IMR-90 (cell line): ENCODE data around the gene PRELID2. TPM values are rescaled to one million over a fixed set of nuclear protein-coding genes. Genes with fewer than 3 reads are reported as not detected.

Source experiments
- ATAC-seq: fragments of 200-7000 bp; cut with Tn5 transposase; 2 replicates; pipeline ENCODE4 v1.9.1; 2020; ENCODE audit warnings: low read depth, mild to moderate bottlenecking, moderate library complexity
- Bru-seq: library from RNA; stranded (reverse); fragments of 400-500 nt; gene quantifications from one replicate; lab custom pipeline; 2021; lab: Mats Ljungman, UMichigan
- BruChase-seq, 2 experiments: library from RNA; stranded (reverse); fragments of 400-500 nt; gene quantifications; one replicate each; lab custom pipeline; 2021; lab: Mats Ljungman, UMichigan
- BruUV-seq: library from RNA; stranded (reverse); fragments of 400-500 nt; replicated peaks from 2 replicates; lab custom pipeline; 2021; lab: Mats Ljungman, UMichigan
- CTCF ChIA-PET: fragments of 300-600 bp; formaldehyde crosslinking; extraction: SDS; loops from one replicate; lab custom pipeline; 2021; ENCODE audit warnings: antibody characterized with exemption; lab: Yijun Ruan, JAX
- POLR2A ChIA-PET: fragments of 300-600 bp; sonication (Branson Sonifier 250); formaldehyde crosslinking; loops from one replicate; lab custom pipeline; 2022; ENCODE audit warnings: antibody characterized with exemption; ENCODE audit not compliant: unreplicated experiment; lab: Charles Lee
- DNase-seq: peaks from one replicate; pipeline ENCODE4 v3.0.0; 2013
- H2AFZ ChIP-seq: replicated peaks from 2 replicates; pipeline ENCODE3; 2013; ENCODE audit warnings: low read length, mild to moderate bottlenecking; ENCODE audit not compliant: poor library complexity
- H2AK5ac ChIP-seq: 2 replicates; pipeline ENCODE4 v1.6.1; 2013; ENCODE audit warnings: low read depth, low read length, inconsistent platforms
- H2AK9ac ChIP-seq: replicated peaks from 2 replicates; pipeline ENCODE3; 2013; ENCODE audit warnings: mild to moderate bottlenecking, low read depth, low read length, moderate library complexity; ENCODE audit not compliant: poor library complexity
- H2BK120ac ChIP-seq: 2 replicates; pipeline ENCODE4 v1.6.1; 2013; ENCODE audit warnings: low read depth, low read length, inconsistent platforms
- H2BK15ac ChIP-seq: 3 replicates; pipeline ENCODE4 v1.6.1; 2013; ENCODE audit warnings: low read depth, low read length, inconsistent platforms
- H2BK20ac ChIP-seq: 2 replicates; pipeline ENCODE4 v1.6.1; 2013; ENCODE audit warnings: low read depth, mild to moderate bottlenecking, inconsistent platforms, low read length, moderate library complexity
- H2BK5ac ChIP-seq: 2 replicates; pipeline ENCODE4 v1.6.1; 2013; ENCODE audit warnings: mild to moderate bottlenecking, low read depth, low read length, inconsistent platforms; ENCODE audit not compliant: poor library complexity, severe bottlenecking
- H3K14ac ChIP-seq: replicated peaks from 2 replicates; pipeline ENCODE4 v1.6.1; 2013; ENCODE audit warnings: low read depth, low read length, inconsistent platforms
- H3K18ac ChIP-seq: 2 replicates; pipeline ENCODE4 v1.6.1; 2013; ENCODE audit warnings: low read depth, low read length, control low read depth
- H3K23ac ChIP-seq: 2 replicates; pipeline ENCODE4 v1.6.1; 2013; ENCODE audit warnings: low read depth, low read length, inconsistent platforms
- H3K27ac ChIP-seq: 2 replicates; pipeline ENCODE4 v1.5.1; 2013; ENCODE audit warnings: mild to moderate bottlenecking, control low read depth, low read length; ENCODE audit not compliant: insufficient read depth
- H3K27me3 ChIP-seq: 2 replicates; pipeline ENCODE4 v1.6.1; 2013; ENCODE audit warnings: low read length; ENCODE audit not compliant: control insufficient read depth, insufficient read depth
- H3K36me3 ChIP-seq: 2 replicates; pipeline ENCODE4 v1.6.1; 2013; ENCODE audit warnings: low read length, mixed read lengths; ENCODE audit not compliant: control insufficient read depth, insufficient read depth
- H3K4ac ChIP-seq: 2 replicates; pipeline ENCODE4 v1.6.1; 2013; ENCODE audit warnings: low read depth, low read length, inconsistent platforms
- H3K4me1 ChIP-seq: 2 replicates; pipeline ENCODE4 v1.6.1; 2013; ENCODE audit warnings: low read length, mixed read lengths; ENCODE audit not compliant: control insufficient read depth, insufficient read depth
- H3K4me2 ChIP-seq: 2 replicates; pipeline ENCODE4 v1.6.1; 2013; ENCODE audit warnings: low read depth, mild to moderate bottlenecking, control low read depth, low read length, moderate library complexity
- H3K4me3 ChIP-seq: 2 replicates; pipeline ENCODE4 v1.5.1; 2013; ENCODE audit warnings: low read depth, mild to moderate bottlenecking, control low read depth, low read length, moderate library complexity; ENCODE audit not compliant: insufficient read depth
- H3K56ac ChIP-seq: 2 replicates; pipeline ENCODE4 v1.6.1; 2013; ENCODE audit warnings: low read length, inconsistent platforms; ENCODE audit not compliant: insufficient read depth; ENCODE audit errors: extremely low read depth
- H3K79me1 ChIP-seq, 2 experiments: 2 replicates each; pipeline ENCODE4 v1.6.1; 2013; ENCODE audit warnings: low read length in 2 of 2, inconsistent platforms in 1 of 2, low read depth in 1 of 2
- H3K9ac ChIP-seq: 2 replicates; pipeline ENCODE4 v1.6.1; 2013; ENCODE audit warnings: low read depth, low read length, control low read depth
- H3K9me1 ChIP-seq: 2 replicates; pipeline ENCODE4 v1.6.1; 2013; ENCODE audit warnings: low read length, inconsistent platforms; ENCODE audit not compliant: insufficient read depth
- H3K9me3 ChIP-seq: 2 replicates; pipeline ENCODE4 v1.6.1; 2013; ENCODE audit warnings: low read length; ENCODE audit not compliant: control insufficient read depth, insufficient read depth
- H4K20me1 ChIP-seq: 2 replicates; pipeline ENCODE4 v1.6.1; 2013; ENCODE audit warnings: low read length, inconsistent platforms; ENCODE audit not compliant: insufficient read depth
- H4K5ac ChIP-seq: 2 replicates; pipeline ENCODE4 v1.6.1; 2013; ENCODE audit warnings: mild to moderate bottlenecking, low read depth, low read length, control low read depth
- H4K8ac ChIP-seq, 2 experiments: 2 replicates each; pipeline ENCODE4 v1.6.1; 2013; ENCODE audit warnings: low read depth in 2 of 2, low read length in 2 of 2, control low read depth in 1 of 2, inconsistent platforms in 1 of 2
- H4K91ac ChIP-seq: 2 replicates; pipeline ENCODE4 v1.6.1; 2013; ENCODE audit warnings: low read depth, low read length, inconsistent platforms; ENCODE audit not compliant: insufficient read depth
- CHD1 ChIP-seq: IDR thresholded peaks from 2 replicates; pipeline ENCODE4 v1.6.1; 2012; ENCODE audit warnings: low read depth, low read length, improper control_type of control experiment
- ELK1 ChIP-seq: fragments of 150-350 bp; IDR thresholded peaks from 2 replicates; pipeline ENCODE4 v1.6.1; 2016; ENCODE audit warnings: low read depth, mild to moderate bottlenecking, low read length, moderate library complexity, borderline replicate concordance
- MAFK ChIP-seq: IDR thresholded peaks from 2 replicates; pipeline ENCODE4 v1.6.1; 2012; ENCODE audit warnings: low read depth, low read length, improper control_type of control experiment
- MAZ ChIP-seq: IDR thresholded peaks from 2 replicates; pipeline ENCODE4 v1.6.1; 2012; ENCODE audit warnings: low read depth, mild to moderate bottlenecking, low read length, improper control_type of control experiment, moderate library complexity, borderline replicate concordance
- POLR2A ChIP-seq: IDR thresholded peaks from 2 replicates; pipeline ENCODE4 v1.6.1; 2012; ENCODE audit warnings: mild to moderate bottlenecking, low read depth, low read length
- RAD21 ChIP-seq: IDR thresholded peaks from 2 replicates; pipeline ENCODE4 v1.6.1; 2012; ENCODE audit warnings: low read length, improper control_type of control experiment
- RFX5 ChIP-seq: IDR thresholded peaks from 2 replicates; pipeline ENCODE4 v1.8.0; 2012; ENCODE audit warnings: low read depth, mild to moderate bottlenecking, low read length, moderate library complexity
- SMC3 ChIP-seq: fragments of 150-350 bp; IDR thresholded peaks from 2 replicates; pipeline ENCODE4 v1.6.1; 2016; ENCODE audit warnings: low read depth, mild to moderate bottlenecking, antibody characterized with exemption, low read length, moderate library complexity
- USF2 ChIP-seq: fragments of 150-350 bp; IDR thresholded peaks from 2 replicates; pipeline ENCODE4 v1.6.1; 2017; ENCODE audit warnings: mild to moderate bottlenecking, antibody characterized with exemption, low read length, low read depth
- WGBS, 2 experiments: methylation state at CpG; one replicate each; pipeline versions ENCODE4 v1.1.5 to v1.1.7; 2013; ENCODE audit warnings: missing lambda C conversion rate in 2 of 2; ENCODE audit not compliant: insufficient read length in 1 of 2; ENCODE audit errors: extremely low coverage in 2 of 2; 5-methylcytosine and 5-hydroxymethylcytosine counted together
- dilution Hi-C: fragments of 300-500 bp; cut with HindIII; formaldehyde crosslinking; loops from one replicate; pipeline ENCODE4 v1.14.3; 2018; ENCODE audit warnings: low sequenced_read_pairs; ENCODE audit not compliant: unreplicated experiment
- in situ Hi-C: fragments of 300-500 bp; cut with MboI; formaldehyde crosslinking; loops from 3 replicates; pipeline ENCODE4 v1.14.3; 2019; ENCODE audit warnings: low sequenced_read_pairs, inconsistent platforms, mixed read lengths
- intact Hi-C: fragments of 100-400 bp; cut with micrococcal nuclease; formaldehyde crosslinking; loops from 2 replicates; pipeline ENCODE4 v1.10.0; 2022
- long read RNA-seq: library from polyadenylated mRNA; unstranded; transcript quantifications from one replicate; pipeline ENCODE4 v2.0.0, GENCODE V29; 2021; ENCODE audit not compliant: unreplicated experiment
- polyA plus RNA-seq, 3 experiments: library from polyadenylated mRNA; depleted of rRNA; stranded (reverse); fragments of >200 nt; gene quantifications; 2 replicates each; pipeline ENCODE4 v1.2.3, GENCODE V29; 2012; ENCODE audit warnings: low replicate concordance in 1 of 3
- total RNA-seq: library from RNA; depleted of rRNA; stranded (reverse); fragments of >200 nt; gene quantifications from 2 replicates; pipeline ENCODE4 v1.2.3, GENCODE V29; 2012; rRNA removed

The PRELID2 gene
- total RNA-seq (8.6 and 13.9 TPM in 2 replicates), polyA plus RNA-seq (2012; rRNA removed) (4.5 and 4.9 TPM in 2 replicates), Bru-seq, nascent RNA (percentile 48 among the genes with signal in this experiment), BruChase-seq, experiment 1, labeled RNA remaining after a 6-hour chase (percentile 41 among the genes with signal in this experiment), BruChase-seq, experiment 2, labeled RNA remaining after a 2-hour chase (percentile 45 among the genes with signal in this experiment)
- 0.87 and 1.1 TPM in 2 replicates for polyA plus RNA-seq (2012; cell fraction: cytosol; rRNA removed)
- 0.63 and 2.5 TPM in 2 replicates for polyA plus RNA-seq (2012; cell fraction: nucleus; rRNA removed; ENCODE audit: low replicate concordance)
- long read RNA-seq, partial matches to known transcripts = 1 of 4 reads
- long read RNA-seq, other reads (novel, unspliced or antisense) = 3 of 4 reads

- Histone ChIP-seq H3K23ac (peak within 1 kb of the TSS; percentile 75; the same call in 1 of the 2 replicates), H2AFZ (peak within 1 kb of the TSS; percentile 93), H2BK5ac (peak within 1 kb of the TSS; percentile 4), H3K4ac (peak within 1 kb of the TSS; percentile 67), H3K4me3 (peak within 1 kb of the TSS; percentile 60), H3K56ac (peak within 1 kb of the TSS; percentile 63), H2BK120ac (peak within 1 kb of the TSS; percentile 68), H2AK9ac (peak within 1 kb of the TSS; percentile 82), H3K4me1 (peaks cover 5% of the 10 kb centered on the region), H3K9me3 (no peaks in the 10 kb centered on the region), H4K20me1 (no peaks in the 10 kb centered on the region; the same call in 1 of the 2 replicates), H3K9me1 (peaks cover 3% of the 10 kb centered on the region; the same call in 1 of the 2 replicates), H4K5ac (peak within 1 kb of the TSS; percentile 30), H3K9ac (peak within 1 kb of the TSS; percentile 52), H3K79me1 (peaks cover 12% of the 10 kb centered on the region in 2 experiments; a peak in 3 of 4 replicates), H2AK5ac (peak within 1 kb of the TSS; percentile 15; the same call in 1 of the 2 replicates), H4K8ac (peak within 1 kb of the TSS; percentile 79 to 90), H3K4me2 (peak within 1 kb of the TSS; percentile 76), H3K27me3 (no peaks in the 10 kb centered on the region), H2BK15ac (peak within 1 kb of the TSS; percentile 19; the same call in 2 of the 3 replicates), H4K91ac (peak within 1 kb of the TSS; percentile 49), H3K27ac (peak within 1 kb of the TSS; percentile 13), H3K18ac (peak within 1 kb of the TSS; percentile 30), H3K14ac (peak within 1 kb of the TSS; percentile 87), H3K36me3 (no peaks in the 10 kb centered on the region), H2BK20ac (peak within 1 kb of the TSS; percentile 6; the same call in 1 of the 2 replicates)
- ChIA-PET POLR2A (interaction anchor here (0.7 kb wide), 1 partner anchor 1391 kb away, joined by 3 read pairs; no protein-coding TSS in a partner anchor), CTCF (interaction anchor here (0.6 to 2.0 kb wide), 3 partner anchors 10 to 514 kb away, joined by 3 to 8 read pairs (median 3); no protein-coding TSS in a partner anchor)
- dilution Hi-C loops (no loop called here), in situ Hi-C loops (loop anchor here (5.0 to 10.0 kb wide), 2 partner anchors 220 to 1633 kb away; no protein-coding TSS in a partner anchor), intact Hi-C loops (loop anchor here (1.0 to 5.0 kb wide), 3 partner anchors 52 to 297 kb away; no protein-coding TSS in a partner anchor)
- DNase-seq (peak; percentile 84), ATAC-seq (peak; percentile 91)
- BruUV-seq = no TSS peak
- WGBS, 2 experiments = 1% methylated on average over 53 of the region's 71 CpGs; no CpG with 5 or more reads in 1 of the 2 experiments
- TF ChIP-seq MAFK (no peak), USF2 (no peak), RAD21 (peak; percentile 7; the same call in 1 of the 2 replicates), CHD1 (no peak), SMC3 (peak; percentile 12; the same call in 1 of the 2 replicates), POLR2A (peak; percentile 52; the same call in 1 of the 2 replicates), MAZ (peak; percentile 59; the same call in 1 of the 2 replicates), ELK1 (no peak), RFX5 (no peak)
These were observed at the start of gene PRELID2 for GRCh38 chr5:145834917-145835847. PRELID2 (minus strand) TSS chr5:145835342; CDS start chr5:145835251, 91 bp downstream.
